OCI-LY1 (cell line): ENCODE measurements around the gene SKP1.

Experiments
- H2AFZ ChIP-seq: fragments of 200-600 bp; sonication (generic), shearing (Covaris generic); 2 replicates; pipeline ENCODE4 v1.6.0; 2014; ENCODE audit warnings: antibody characterized with exemption, mild to moderate bottlenecking, low read length
- H3F3A ChIP-seq: fragments of 200-600 bp; sonication (generic), shearing (Covaris generic); 2 replicates; pipeline ENCODE4 v1.6.0; 2014; ENCODE audit warnings: mild to moderate bottlenecking, antibody characterized with exemption, low read length, moderate library complexity; ENCODE audit not compliant: insufficient read depth
- H3K27ac ChIP-seq: fragments of 200-600 bp; sonication (generic); 2 replicates; pipeline ENCODE4 v1.5.1; 2014; ENCODE audit warnings: low read length, mixed run types, mild to moderate bottlenecking, low read depth; ENCODE audit not compliant: poor library complexity, severe bottlenecking
- H3K27me3 ChIP-seq: fragments of 200-600 bp; sonication (generic); 2 replicates; pipeline ENCODE4 v1.6.0; 2014; ENCODE audit warnings: antibody characterized with exemption, mild to moderate bottlenecking, low read length, moderate library complexity; ENCODE audit not compliant: insufficient read depth
- H3K36me3 ChIP-seq: fragments of 200-600 bp; sonication (generic); 2 replicates; pipeline ENCODE4 v1.6.1; 2014; ENCODE audit warnings: mild to moderate bottlenecking, antibody characterized with exemption, low read length, moderate library complexity, mixed read lengths; ENCODE audit not compliant: insufficient read depth
- H3K4me1 ChIP-seq: fragments of 200-600 bp; sonication (generic); 2 replicates; pipeline ENCODE4 v1.5.1; 2014; ENCODE audit warnings: mild to moderate bottlenecking, low read length, moderate library complexity; ENCODE audit not compliant: insufficient read depth, severe bottlenecking
- H3K4me2 ChIP-seq: fragments of 200-600 bp; sonication (generic), shearing (Covaris generic); 2 replicates; pipeline ENCODE4 v1.6.1; 2014; ENCODE audit warnings: low read length
- H3K4me3 ChIP-seq: fragments of 200-600 bp; sonication (generic); 2 replicates; pipeline ENCODE4 v1.5.1; 2014; ENCODE audit warnings: low read length, low read depth, mild to moderate bottlenecking, mixed read lengths; ENCODE audit not compliant: poor library complexity, severe bottlenecking
- H3K79me2 ChIP-seq: fragments of 200-600 bp; shearing (Covaris generic); 2 replicates; pipeline ENCODE4 v1.6.1; 2016; ENCODE audit warnings: mixed run types, low read length, mixed read lengths; ENCODE audit not compliant: insufficient read depth
- H3K9ac ChIP-seq: fragments of 200-600 bp; sonication (generic), shearing (Covaris generic); 2 replicates; pipeline ENCODE4 v1.6.1; 2014; ENCODE audit warnings: mild to moderate bottlenecking, low read length, mixed read lengths
- H3K9me2 ChIP-seq: fragments of 200-600 bp; sonication (generic), shearing (Covaris generic); 2 replicates; pipeline ENCODE4 v1.6.1; 2014; ENCODE audit warnings: low read depth, mild to moderate bottlenecking, low read length, mixed read lengths
- H3K9me3 ChIP-seq: fragments of 200-600 bp; shearing (Covaris generic); 2 replicates; pipeline ENCODE4 v1.6.1; 2014; ENCODE audit warnings: low read length, mixed read lengths
- H4K20me1 ChIP-seq: fragments of 200-600 bp; sonication (generic), shearing (Covaris generic); 2 replicates; pipeline ENCODE4 v1.6.0; 2016; ENCODE audit warnings: mild to moderate bottlenecking, low read length; ENCODE audit not compliant: insufficient read depth
- CTCF ChIP-seq: fragments of 200-600 bp; sonication (generic), shearing (Covaris generic); IDR thresholded peaks from 2 replicates; pipeline ENCODE4 v1.5.1; 2017; ENCODE audit warnings: mild to moderate bottlenecking, antibody characterized with exemption, low read length, moderate library complexity, mixed read lengths
- EZH2 ChIP-seq: fragments of 200-600 bp; sonication (generic), shearing (Covaris generic); IDR thresholded peaks from 2 replicates; pipeline ENCODE4 v1.8.0; 2017; ENCODE audit warnings: borderline replicate concordance, mixed run types, mild to moderate bottlenecking, antibody characterized with exemption, low read length, moderate library complexity, mixed read lengths

The SKP1 gene

GRCh38 chr5:134139377-134139851 lies 37.3 kb downstream of the SKP1 start:
- H2AFZ ChIP-seq: no peak overlapping the region
- H3K36me3 ChIP-seq: peaks cover 14% of the 10 kb centered on the region; the same call in 1 of the 2 replicates
- no peaks in the 10 kb centered on the region for H3F3A ChIP-seq
- no peak for TF ChIP-seq EZH2
- no peak for TF ChIP-seq CTCF
- no peaks in the 10 kb centered on the region for H3K9me2 ChIP-seq
- no peaks in the 10 kb centered on the region for H4K20me1 ChIP-seq
- no peak overlapping the region for H3K4me2 ChIP-seq
- H3K9ac ChIP-seq: no peak overlapping the region
- H3K27ac ChIP-seq: no peak overlapping the region
- no peaks in the 10 kb centered on the region for H3K4me1 ChIP-seq
- H3K27me3 ChIP-seq: no peaks in the 10 kb centered on the region
- no peaks in the 10 kb centered on the region for H3K79me2 ChIP-seq
- H3K9me3 ChIP-seq: no peaks in the 10 kb centered on the region
- no peak overlapping the region for H3K4me3 ChIP-seq

- Histone ChIP-seq H3K4me2 (no peak overlapping the region), H3K79me2 (no peaks in the 10 kb centered on the region), H3K9me3 (no peaks in the 10 kb centered on the region), H3K9ac (no peak overlapping the region), H3K4me1 (no peaks in the 10 kb centered on the region), H3K9me2 (no peaks in the 10 kb centered on the region), H3K27me3 (no peaks in the 10 kb centered on the region), H3K27ac (no peak overlapping the region), H3K36me3 (peaks cover 16% of the 10 kb centered on the region; the same call in 1 of the 2 replicates), H4K20me1 (no peaks in the 10 kb centered on the region), H3K4me3 (no peak overlapping the region), H2AFZ (no peak overlapping the region), H3F3A (no peaks in the 10 kb centered on the region)
- TF ChIP-seq CTCF: no peak
- TF ChIP-seq EZH2: no peak
Observed at GRCh38 chr5:134138416-134139376, 38.1 kb downstream of the SKP1 start.

- Histone ChIP-seq H3F3A (no peaks in the 10 kb centered on the region), H2AFZ (no peak overlapping the region), H4K20me1 (no peaks in the 10 kb centered on the region), H3K9me3 (no peaks in the 10 kb centered on the region), H3K79me2 (no peaks in the 10 kb centered on the region), H3K9ac (no peak overlapping the region), H3K4me1 (peaks cover 12% of the 10 kb centered on the region), H3K4me3 (no peak overlapping the region), H3K4me2 (no peak overlapping the region), H3K27me3 (no peaks in the 10 kb centered on the region), H3K9me2 (no peaks in the 10 kb centered on the region), H3K36me3 (peaks cover 16% of the 10 kb centered on the region; the same call in 1 of the 2 replicates), H3K27ac (no peak overlapping the region)
- TF ChIP-seq CTCF: no peak
- TF ChIP-seq EZH2: no peak
Observed at GRCh38 chr5:134136771-134137170, 40.0 kb downstream of the SKP1 start.
